Left ventricle myocardium superior (tissue), 1 donor: ENCODE measurements around the gene CROCC2. TPM values are rescaled to one million over a fixed set of nuclear protein-coding genes. Genes with fewer than 3 reads are reported as not detected.

Experiments used
- ATAC-seq: fragments of 200-7000 bp; cut with Tn5 transposase; one replicate; pipeline ENCODE4 v1.9.1; 2020; ENCODE audit warnings: mild to moderate bottlenecking, moderate library complexity
- DNase-seq: peaks from one replicate; pipeline ENCODE4 v3.0.0-alpha.2; 2020
- intact Hi-C: fragments of 100-400 bp; cut with micrococcal nuclease; formaldehyde crosslinking; loops from one replicate; pipeline ENCODE4 v1.11.0; 2022
- total RNA-seq: library from RNA; stranded (reverse); fragmentation: NEBNext Ultra II Directional; extraction: Animal tissue kit (Norgen Biotek cat#: 25700); gene quantifications from one replicate; pipeline ENCODE4 v1.2.1, GENCODE V29; 2021
- donor health status: DM: no; HTN: yes; CAD: no; lungs with severe emphysema.

CROCC2 gene
- total RNA-seq, 1 donor from 2014 or later: not detected

DNA sequence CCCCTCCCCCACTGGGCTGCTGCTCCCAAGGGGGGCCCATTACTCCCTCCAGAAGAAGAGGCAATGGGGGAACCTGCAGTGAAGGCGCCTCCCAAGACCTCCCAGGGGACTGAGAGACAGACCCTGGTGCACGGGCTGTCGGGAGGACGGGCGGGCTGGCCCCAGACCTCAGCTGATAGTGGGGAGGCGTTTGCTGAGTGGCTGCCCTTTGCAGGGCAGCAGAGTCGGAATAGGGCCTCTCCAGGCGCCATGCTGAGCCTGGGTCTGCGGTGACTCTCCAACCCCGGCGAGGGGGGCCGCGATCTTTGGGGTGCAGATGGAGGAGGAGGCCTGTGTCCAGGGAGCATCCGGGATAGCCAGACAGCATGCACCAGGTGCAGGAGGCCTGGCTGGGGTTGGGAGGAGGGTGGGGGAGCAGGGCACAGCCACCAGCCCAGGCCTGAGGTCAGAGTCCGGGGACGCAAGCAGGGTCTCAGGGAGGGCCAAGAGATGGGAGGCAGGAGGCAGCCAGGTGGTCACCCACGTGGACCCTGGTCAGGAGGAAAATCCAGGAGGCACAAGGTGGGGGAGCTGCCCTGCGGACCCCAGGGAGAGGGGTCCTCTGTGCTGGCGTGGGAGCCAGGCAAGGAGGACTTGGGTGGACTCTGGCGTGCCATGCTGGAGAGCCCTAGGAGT is 11.0 kb downstream of the CROCC2 start:
- intact Hi-C loops: no loop called here
- no peak for ATAC-seq
- DNase-seq: peak; percentile 29

DNA sequence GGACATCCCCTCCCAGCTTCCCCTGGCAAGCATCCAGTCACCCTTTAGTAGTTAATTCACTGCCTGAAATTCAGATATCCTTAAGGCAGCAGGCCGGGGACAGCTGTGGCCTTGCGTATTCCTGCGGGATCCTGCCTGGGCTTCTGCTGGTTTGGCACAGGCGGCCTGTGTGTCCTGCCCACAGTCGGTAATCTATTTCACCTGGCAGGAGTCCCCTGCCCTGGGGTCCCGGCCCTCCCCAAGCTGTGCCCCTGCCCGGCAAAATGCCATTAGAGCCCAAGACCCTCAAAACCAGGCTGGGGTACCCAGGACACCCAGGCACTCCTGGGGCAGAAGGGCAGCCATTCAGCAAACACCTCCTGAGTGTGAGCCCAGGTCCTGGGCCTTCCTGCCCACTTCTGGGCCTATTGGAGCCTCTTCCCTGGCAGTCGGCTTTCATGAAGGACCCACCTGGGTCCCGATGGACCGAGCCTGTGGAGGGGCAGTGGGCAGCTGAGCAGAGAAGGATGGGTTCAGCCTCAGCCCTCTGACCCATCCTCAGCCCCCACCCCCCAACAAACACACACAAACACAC is 11.6 kb downstream of the CROCC2 start:
- DNase-seq (no peak), ATAC-seq (no peak)
- intact Hi-C loops: no loop called here

DNA sequence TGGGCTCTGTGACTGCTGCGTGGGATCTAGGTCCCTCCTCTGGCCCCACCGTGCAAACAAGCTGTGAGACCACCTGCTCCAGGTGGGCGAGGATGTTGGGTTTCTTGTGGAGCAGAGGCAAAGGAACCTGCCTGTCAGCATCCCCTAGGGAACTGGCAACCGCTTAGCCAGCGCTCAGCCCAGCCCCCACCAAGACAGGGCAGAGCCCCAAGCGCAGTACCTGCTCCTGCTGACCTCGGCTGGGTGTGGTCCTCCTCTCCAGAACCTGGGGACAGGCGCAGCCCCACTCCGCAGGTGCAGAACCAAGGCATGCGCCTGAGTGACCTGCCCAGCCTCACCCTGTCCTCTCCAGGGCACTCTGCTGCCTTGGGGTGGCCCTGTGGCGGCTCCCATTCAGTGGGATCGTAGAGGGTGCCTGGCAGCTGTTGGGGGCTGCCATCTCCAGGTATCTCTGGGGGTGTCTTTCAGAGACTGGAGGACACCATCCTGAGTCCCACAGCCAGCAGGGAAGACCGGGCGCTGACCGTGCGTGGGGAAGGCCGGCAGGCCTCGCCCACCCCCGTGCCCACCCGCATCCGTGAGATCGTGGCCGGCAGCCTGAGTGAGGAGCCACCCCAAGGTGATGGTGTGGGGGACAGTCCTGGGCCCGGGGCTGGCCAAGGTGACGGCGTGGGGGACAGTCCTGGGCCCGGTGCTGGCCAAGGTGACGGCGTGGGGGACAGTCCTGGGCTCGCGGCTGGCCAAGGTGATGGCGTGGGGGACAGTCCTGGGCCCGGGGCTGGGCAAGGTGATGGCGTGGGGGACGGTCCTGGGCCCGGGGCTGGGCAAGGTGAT is 12.3 kb downstream of the CROCC2 start:
- intact Hi-C loops: no loop called here
- DNase-seq: peak; percentile 27
- ATAC-seq: no peak

DNA sequence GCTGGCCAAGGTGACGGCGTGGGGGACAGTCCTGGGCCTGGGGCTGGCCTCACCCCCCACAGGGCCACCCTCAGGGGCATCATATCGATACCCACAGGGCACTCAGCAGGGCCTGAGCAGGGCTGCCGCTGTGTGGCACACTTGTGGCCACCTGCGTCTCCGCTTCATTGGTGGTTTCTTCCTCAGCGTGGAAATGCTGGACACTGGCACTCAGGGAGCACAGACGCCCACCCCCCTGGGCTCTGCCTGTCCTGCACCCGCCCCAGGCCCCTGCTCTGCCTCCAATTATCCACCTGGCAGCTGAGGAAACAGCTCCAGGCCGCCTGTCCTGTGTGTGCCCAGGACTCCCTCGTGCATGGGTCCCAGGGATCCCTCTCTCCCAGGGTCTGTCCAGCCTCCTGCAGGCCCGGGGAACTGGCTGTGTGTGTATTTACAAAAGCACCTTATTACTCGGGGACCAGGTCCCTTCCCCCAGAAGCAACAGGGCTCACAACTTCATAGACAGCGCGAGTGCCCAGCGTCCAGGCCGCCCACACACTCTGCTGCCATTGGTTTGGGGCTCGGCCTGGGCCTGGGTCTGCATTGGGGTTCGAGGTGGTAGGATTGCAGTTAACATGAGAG is 13.1 kb downstream of the CROCC2 start:
- ATAC-seq: no peak
- DNase-seq: peak; percentile 20
- intact Hi-C loops: no loop called here

DNA sequence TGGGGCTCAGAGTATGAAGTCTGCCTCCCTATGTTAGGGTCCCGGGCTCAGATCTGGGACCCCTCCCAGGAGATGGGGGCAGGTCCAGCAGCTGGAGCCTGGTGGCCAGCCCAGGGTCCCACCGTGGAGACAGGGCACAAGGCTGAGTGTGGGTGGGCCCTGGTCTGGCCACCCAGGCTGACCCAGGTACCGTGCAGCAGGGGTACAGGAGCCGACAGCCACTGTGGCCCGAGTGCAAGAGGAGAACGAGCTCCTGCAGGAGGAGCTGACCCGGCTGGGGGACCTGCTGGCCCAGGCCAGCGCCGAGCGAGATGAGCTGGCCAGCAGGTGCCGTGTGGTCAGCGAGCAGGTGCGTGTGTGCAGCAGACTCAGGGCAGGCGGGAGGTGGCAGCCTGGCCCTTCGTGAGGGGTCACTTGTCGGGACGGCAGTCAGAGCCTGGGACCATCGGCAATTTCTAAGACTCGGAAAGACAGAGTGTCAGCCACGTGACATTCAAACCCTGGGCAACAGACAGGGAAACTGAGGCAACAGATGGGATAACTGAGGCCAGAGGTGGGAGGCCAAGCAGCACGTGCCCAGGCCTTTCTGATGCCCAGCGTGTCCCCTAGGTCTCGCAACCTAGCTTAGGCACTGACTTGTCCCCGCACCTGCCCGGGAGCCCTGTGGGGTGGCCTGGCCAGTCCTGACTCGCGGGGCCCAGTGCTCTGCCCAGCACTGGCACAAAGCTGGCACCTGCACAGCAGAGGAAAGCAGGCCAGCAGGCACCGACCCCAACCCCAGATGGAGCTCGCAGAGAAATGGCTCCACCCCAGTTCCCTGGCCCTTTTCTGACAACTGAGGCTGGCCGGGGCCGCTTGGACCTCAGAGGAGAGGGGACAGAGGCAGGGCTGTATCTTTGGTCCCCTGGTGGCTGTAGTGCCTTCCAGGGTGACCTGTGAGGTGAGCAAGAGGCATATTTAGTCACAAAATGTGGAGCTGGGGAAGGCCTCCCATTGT is 13.9 kb downstream of the CROCC2 start:
- peak; percentile 20 for DNase-seq
- no peak for ATAC-seq
- intact Hi-C loops: no loop called here

DNA sequence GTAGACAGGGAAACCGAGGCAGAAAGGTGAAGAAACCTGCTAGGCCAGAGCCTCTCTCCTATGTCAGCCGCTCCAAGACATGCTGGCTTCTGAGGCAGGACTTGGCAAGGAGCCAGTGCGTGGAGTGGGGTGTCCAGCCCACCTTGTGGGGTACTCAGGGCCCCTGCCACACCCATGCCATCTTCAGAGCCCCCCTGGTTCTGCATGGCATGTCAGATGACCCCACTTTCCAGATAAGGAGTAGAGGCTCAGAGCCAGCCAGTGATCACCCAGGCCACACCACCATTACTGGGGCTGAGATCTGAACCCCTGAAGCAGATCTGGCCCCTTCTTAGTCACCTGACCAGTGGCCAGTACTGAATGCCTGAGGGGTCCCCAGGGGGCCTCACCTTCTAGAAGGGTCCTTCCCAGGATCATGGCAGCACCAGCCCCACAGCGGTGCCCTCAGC is 14.7 kb downstream of the CROCC2 start:
- no peak for ATAC-seq
- DNase-seq: peak; percentile 25
- intact Hi-C loops: no loop called here

DNA sequence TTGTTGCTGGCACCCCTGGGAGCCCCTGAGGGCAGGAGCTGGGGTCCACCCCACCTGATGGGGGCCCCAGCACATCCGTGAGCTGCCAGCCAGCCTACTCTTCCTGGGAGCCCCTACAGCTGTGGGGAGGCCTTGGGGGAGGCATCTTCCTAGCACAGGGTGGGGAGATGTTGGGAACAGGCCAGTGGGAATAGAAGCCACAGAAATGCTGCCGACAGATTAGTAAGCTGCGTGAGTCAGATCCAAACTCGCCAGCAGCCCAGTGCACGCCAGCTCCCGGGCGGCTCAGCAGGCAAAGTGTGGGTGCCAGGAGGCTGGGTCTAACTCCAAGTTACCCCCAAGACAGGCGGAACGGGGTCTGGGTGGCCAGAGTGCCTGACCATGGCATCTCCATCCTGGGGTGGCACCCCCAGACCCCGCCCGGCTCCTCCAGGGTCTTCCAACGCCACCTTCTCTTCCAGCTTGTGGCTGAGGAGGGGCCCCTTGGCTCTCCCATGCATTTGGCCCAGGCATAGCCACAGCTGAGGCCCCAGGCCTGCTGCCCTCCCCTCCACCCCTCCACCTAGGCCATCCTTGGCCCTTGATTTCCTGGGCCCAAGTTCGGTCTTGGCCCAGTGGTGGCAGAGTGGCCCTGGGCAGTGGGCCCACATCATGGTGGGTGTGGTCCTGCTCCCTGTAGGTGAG is 15.3 kb downstream of the CROCC2 start:
- peak; percentile 60 for DNase-seq
- ATAC-seq: peak; percentile 71
- intact Hi-C loops: no loop called here

DNA sequence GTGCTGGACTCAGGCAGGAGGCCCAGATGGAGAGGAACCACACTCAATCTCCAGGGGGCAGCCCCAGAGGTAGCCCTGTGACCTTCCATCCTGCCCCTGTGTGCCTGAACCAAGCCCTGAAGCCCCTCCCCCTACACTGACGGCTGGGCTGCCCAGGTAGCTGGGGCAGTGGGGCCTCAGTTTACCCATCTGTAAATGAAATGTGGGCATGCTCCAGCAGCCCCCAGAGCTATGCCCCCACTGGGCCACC is 15.8 kb downstream of the CROCC2 start:
- intact Hi-C loops: no loop called here
- DNase-seq: no peak
- ATAC-seq: no peak

DNA sequence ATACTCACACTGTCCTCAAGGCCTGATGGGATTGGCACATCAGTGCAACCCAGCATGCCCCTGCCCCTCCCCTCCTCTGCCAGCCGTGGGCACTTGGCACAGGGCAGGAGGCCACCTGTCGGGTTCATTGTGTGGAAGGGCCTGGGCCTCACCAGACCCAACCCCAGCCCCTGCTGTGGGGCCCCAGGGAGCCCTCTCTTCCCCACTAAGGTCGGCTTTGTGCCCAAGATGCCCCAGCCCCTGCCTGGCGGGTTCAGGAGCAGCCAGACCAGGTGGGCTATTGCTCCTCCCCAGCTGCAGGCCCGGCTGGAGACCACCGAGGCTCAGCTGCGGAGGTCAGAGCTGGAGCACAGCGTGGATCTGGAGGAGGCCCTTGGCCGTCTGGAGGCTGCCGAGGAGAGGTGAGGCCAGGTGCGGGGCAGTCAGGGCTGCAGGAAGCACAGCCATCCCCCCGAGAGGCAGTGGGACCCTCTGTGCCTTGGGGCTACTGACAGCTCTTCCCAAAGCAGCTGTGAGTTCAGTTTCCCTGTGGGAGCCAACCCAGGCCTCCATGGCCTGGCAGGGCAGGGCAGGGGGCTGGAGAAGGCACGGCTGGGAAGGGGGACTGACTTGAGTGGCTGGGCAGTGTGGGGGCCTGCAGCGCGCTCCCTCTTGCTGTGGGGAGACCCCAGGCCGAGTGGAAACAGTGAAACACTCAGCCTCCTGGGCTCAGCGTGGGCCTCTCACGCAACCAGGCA is 16.3 kb downstream of the CROCC2 start:
- intact Hi-C loops: no loop called here
- ATAC-seq: no peak
- DNase-seq: peak; percentile 21

DNA sequence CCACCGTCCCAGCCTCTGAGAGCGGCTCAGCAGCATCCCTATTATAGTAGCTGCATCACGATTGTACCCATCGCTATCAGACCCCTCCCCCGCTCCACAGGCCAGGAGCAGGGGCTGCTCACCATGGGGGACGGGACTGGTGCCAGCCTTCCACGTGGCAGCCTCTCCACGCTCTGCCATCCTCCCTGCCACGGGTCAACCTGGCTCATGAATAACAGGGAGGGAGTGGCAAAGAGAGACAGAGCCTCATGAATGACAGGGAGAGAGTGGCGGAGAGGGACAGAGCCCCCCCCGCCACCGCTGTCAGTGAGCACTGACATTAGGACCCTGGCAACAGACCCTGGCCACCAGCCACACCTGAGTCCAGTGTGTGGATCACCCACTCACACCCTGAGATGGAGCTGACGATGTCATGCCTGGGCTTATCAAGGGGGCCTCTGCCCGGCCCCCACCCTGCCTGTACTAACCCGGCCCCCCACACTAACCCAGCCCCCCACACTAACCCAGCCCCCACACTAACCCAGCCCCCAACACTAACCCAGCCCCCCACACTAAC is 16.9 kb downstream of the CROCC2 start:
- no peak for ATAC-seq
- intact Hi-C loops: no loop called here
- peak; percentile 19 for DNase-seq

DNA sequence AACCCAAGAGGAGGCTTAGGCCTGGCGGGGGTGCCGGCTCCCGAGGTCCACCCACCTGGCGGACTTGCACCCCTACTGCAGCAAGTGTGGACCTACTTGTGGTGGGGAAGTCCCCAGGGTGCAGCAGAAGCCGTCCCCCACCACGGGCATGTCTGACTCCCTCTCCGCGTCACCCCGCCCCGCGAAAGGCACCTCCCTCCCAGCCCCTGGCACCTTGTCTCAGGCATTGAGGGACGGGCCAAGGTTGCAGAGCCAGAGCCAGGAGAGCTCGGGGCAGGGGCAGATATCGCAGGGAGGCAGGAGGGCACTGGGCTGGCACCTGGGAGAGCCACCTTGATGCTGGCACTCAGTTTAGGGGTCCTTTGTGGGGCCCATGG is 19.0 kb downstream of the CROCC2 start:
- no peak for ATAC-seq
- peak; percentile 27 for DNase-seq
- intact Hi-C loops: no loop called here

DNA sequence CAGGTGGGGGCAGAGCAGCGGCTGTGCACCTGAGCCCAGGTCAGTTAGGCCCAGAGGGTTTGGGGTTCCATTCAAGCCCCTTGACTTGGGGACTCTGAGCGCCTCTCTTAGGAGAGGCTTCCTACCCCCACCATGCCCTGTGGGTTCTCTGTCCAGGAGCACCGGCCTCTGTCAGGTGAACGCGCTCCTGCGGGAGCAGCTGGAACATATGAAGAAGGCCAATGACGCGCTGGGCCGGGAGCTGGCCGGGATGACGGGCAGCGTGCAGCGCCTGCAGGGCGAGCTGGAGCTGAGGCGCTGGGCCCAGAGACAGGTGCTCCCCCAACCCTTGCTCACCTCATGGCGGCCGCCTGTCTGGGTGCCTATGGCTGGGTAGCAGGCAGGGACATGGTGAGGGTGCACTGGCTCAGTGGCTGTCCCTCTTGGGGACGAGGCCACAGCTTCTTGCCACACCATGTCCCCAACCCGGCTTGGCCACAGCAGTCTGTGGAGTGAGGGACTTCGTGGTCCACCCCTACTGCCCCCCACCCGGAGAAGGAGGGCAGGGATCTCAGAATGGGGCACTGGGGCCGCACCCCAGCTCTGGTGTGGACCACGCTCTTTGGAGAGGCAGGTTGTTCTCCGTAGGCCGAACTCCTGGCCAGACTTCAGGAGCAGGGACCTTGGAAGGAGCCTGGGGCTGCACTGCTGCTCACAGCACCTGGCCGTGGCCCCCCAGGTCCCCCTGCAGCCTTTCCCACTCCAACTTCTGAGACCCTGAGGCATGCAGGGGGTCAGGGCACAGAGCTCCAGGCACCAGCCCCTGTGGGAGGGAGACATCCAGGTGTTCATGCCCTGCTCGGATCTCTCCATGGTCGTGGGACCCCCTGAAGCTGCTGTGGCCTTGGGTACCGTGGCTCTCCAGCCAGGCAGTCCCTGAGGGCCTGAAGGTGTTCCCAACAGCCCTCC is 19.7 kb downstream of the CROCC2 start:
- intact Hi-C loops: no loop called here
- peak; percentile 27 for DNase-seq
- no peak for ATAC-seq

DNA sequence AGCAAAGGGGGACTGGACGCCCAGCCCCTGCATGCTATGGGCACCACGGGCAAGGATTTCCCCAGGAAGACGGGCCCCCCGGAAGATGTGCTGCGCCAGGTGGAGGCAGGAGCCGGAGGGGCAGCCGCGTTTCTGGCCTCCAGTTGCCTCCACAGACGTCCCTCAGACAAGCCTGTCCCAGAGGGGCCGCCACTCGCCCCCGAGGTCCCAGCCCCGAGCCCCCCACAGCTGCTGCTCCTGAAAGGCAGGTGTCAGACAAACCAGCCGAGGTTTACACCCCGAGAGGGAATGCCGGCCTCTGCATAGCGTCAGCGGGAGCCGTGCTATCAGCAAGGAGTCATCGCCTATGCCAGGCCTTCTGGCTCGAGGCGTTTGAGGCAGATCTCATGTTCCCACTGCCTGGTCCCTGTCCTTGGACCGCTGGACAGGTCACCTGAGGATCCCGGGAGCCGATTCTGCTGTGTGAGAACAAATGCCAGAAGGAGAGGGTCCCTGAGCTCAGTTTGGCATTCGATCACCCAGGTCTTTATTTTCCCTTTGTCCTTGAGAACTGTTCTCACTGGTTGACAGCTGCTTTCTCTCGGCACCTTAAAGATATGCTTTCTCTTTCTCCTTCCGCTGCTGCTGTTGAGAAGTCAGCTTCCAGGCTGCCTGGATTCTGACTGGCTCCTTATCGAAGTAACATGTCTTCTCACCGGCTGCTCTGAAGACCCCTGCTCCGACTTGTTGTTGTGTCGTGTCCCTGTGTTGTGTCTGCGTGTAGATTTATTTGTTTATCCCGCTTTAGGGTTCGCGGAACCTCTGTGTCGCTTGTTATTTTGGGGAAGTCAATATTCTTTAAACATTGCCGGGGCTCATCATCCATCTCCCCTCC is 20.6 kb downstream of the CROCC2 start:
- intact Hi-C loops: no loop called here
- DNase-seq (peak; percentile 53), ATAC-seq (peak; percentile 80)

DNA sequence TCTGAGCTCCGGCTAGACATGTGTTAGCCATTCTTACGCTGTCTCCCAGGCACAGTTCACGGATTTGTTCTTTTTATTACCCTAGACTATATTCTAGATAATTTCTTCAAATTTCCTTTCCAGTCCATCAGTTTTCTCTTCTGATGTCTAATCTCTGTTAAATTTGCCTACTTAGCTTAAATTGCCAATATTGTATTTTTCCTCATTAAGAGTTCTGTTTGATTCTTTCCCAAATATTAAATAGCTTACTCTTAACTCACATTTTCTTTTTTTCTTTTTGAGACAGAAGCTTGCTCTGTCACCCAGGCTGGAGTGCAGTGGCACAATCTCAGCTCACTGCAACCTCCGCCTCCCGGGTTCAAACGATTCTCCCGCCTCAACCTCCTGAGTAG is 21.2 kb downstream of the CROCC2 start:
- DNase-seq (no peak), ATAC-seq (no peak)
- intact Hi-C loops: no loop called here

DNA sequence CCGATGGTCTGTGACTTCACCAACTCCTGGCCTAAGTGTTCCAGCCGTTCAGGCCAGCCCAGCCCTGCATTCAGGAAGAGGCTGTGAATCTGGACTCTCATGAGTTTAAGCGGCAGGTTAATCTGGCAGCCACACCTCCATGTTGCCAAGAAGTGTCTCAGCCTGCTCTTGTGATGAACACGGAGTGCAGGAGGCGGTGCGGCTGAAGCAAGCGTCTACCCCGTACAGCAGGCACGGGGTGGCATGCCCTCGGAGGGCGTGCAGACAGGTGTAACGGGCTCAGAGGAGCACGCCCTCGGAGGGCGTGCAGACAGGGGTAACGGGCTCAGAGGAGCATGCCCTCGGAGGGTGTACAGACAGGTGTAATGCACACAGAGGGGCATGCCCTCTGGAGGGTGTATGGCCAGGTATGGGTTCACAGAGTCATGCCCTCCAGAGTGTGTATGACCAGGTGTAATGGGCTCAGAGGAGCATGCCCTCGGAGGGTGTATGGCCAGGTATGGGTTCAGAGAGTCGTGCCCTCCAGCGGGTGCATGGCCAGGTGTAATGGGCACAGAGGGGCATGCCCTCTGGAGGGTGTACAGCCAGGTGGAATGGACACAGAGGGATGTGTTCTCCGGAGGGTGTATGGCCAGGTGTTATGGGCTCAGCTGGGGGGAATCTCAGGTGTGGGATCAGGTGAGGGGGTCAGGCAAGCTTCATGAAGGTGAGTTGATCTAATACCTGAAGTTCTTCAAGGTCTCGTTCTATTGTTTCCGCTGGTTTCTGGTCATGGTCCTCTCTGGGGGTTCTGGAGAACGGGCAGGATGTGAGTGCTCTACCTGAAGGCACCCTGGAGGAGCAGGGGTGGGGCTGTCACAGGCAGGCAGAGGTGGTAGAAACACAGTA is 22.6 kb downstream of the CROCC2 start:
- no peak for ATAC-seq
- intact Hi-C loops: no loop called here
- no peak for DNase-seq
